Bronchial epithelial cell (primary cell): ENCODE data around the gene UPF1. TPM values are rescaled to one million over a fixed set of nuclear protein-coding genes. Genes with fewer than 3 reads are reported as not detected.

Experiments
- DNase-seq: peaks from one replicate; pipeline ENCODE4 v3.0.0-alpha.2; 2010; ENCODE audit warnings: low read depth
- FAIRE-seq: peaks from 2 replicates; lab custom pipeline; 2011; peaks lifted over from hg19 to GRCh38; lab: Jason Lieb, UNC
- H3K27me3 ChIP-seq: 2 replicates; pipeline ENCODE4 v1.5.1; 2011; ENCODE audit warnings: low read length; ENCODE audit not compliant: control insufficient read depth, insufficient read depth
- H3K36me3 ChIP-seq: 2 replicates; pipeline ENCODE4 v1.5.1; 2011; ENCODE audit warnings: low read length; ENCODE audit not compliant: control insufficient read depth, insufficient read depth
- H3K4me3 ChIP-seq: 2 replicates; pipeline ENCODE4 v1.5.1; 2011; ENCODE audit warnings: mild to moderate bottlenecking, low read depth, low read length, control low read depth
- total RNA-seq: library from RNA; depleted of rRNA; stranded (reverse); fragments of >200 nt; gene quantifications from 2 replicates; pipeline ENCODE4 v1.2.1, GENCODE V29; 2014
- TF ChIP-seq, protein P1 (sequence below): IDR thresholded peaks from 2 replicates; pipeline ENCODE4 v1.5.1; 2011; ENCODE audit warnings: mild to moderate bottlenecking, moderate library complexity, low read length, control low read depth, inconsistent platforms; ENCODE audit not compliant: insufficient read depth, severe bottlenecking

The UPF1 gene
- total RNA-seq, 1 donor from 2014 or later: 82.9 TPM

GRCh38 chr19:18788529-18789421, 43.0 kb upstream of the UPF1 start:
- TF ChIP-seq, protein P1, sequence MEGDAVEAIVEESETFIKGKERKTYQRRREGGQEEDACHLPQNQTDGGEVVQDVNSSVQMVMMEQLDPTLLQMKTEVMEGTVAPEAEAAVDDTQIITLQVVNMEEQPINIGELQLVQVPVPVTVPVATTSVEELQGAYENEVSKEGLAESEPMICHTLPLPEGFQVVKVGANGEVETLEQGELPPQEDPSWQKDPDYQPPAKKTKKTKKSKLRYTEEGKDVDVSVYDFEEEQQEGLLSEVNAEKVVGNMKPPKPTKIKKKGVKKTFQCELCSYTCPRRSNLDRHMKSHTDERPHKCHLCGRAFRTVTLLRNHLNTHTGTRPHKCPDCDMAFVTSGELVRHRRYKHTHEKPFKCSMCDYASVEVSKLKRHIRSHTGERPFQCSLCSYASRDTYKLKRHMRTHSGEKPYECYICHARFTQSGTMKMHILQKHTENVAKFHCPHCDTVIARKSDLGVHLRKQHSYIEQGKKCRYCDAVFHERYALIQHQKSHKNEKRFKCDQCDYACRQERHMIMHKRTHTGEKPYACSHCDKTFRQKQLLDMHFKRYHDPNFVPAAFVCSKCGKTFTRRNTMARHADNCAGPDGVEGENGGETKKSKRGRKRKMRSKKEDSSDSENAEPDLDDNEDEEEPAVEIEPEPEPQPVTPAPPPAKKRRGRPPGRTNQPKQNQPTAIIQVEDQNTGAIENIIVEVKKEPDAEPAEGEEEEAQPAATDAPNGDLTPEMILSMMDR: no peak
- peaks cover 41% of the 10 kb centered on the region for H3K27me3 ChIP-seq
- no peak overlapping the region for H3K4me3 ChIP-seq
- FAIRE-seq (no peak), DNase-seq (no peak)
- H3K36me3 ChIP-seq: no peaks in the 10 kb centered on the region

DNA sequence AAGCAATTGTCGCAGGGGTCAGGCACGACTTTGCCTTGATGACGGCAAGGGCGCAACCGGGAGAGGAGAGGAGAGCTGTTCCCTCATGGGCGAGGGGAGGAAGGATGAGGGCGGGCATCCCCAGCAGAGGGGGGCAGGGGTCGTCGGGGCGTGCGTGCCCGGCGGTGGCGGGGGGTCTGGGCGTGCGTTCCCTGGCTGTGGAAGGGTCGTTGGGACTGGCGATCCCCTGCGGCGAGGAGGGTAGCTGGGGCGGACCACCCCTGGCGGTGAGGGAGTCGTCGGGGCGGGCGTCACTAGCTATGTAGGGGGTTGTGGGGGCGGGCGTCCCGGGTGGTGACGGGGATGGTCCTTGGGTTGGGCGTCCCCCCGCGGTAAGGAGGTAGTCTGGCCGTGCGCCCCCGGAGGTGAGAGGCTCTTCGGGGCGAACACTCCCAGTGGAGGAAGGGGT, 42.3 kb upstream of the UPF1 start:
- FAIRE-seq (no peak), DNase-seq (no peak)
- Histone ChIP-seq H3K36me3 (no peaks in the 10 kb centered on the region), H3K27me3 (peaks cover 41% of the 10 kb centered on the region), H3K4me3 (no peak overlapping the region)
- TF ChIP-seq, protein P1: no peak

DNA sequence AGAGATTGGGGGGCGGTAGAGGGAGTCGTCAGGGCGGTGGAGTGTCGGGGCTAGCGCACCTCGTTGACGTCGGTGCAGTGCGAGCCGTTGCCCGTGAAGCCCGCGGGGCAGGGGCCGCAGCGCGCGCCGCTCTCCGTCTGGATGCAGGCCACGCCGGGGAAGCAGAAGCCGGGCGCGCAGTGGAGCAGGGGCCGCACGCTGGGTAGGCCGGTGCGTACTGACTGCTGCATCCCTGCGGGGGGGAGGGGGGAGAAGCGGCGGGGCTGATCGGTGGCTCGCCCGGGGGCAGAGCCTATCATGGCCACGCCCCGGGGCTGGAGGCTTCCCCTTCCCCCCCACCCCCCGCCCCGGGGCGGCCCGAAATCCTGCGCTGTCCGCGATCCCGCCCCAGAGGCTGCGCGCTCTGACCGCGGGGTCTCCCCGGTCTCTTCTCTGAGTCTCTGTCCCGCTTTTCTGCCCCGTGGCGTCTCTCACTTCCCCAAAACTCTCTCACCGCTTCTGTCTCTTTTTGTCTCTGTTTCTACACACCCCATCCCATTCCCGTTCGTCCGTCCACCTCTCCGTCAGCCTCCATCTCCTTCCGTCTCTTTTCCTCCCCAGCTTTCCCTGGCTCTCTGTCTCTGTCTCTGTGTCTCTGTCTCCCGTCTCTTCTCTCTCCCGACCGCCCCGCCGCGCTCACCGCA, 41.7 kb upstream of the UPF1 start:
- no peak for FAIRE-seq
- Histone ChIP-seq H3K36me3 (no peaks in the 10 kb centered on the region), H3K4me3 (no peak overlapping the region), H3K27me3 (peaks cover 39% of the 10 kb centered on the region)
- DNase-seq: no peak
- TF ChIP-seq, protein P1: no peak

- no peak within 1 kb of the TSS for H3K4me3 ChIP-seq
- no peak for FAIRE-seq
- TF ChIP-seq, protein P1: no peak
- no peak for DNase-seq
- peaks cover 39% of the 10 kb centered on the region for H3K27me3 ChIP-seq
- no peaks in the 10 kb centered on the region for H3K36me3 ChIP-seq
These were observed 41.0 kb upstream of the UPF1 start, which contains the start of gene COMP for GRCh38 chr19:18790566-18791314. TSS of gene COMP (minus strand) at chr19:18791305. CDS start at chr19:18791269, 36 bp downstream.

- no peak overlapping the region for H3K4me3 ChIP-seq
- FAIRE-seq (no peak), DNase-seq (no peak)
- no peaks in the 10 kb centered on the region for H3K36me3 ChIP-seq
- H3K27me3 ChIP-seq: peaks cover 39% of the 10 kb centered on the region
- TF ChIP-seq, protein P1: no peak
These were observed 40.5 kb upstream of the UPF1 start for GRCh38 chr19:18791315-18791678.
